Bronchial epithelial cell (primary cell): ENCODE results near the gene ST6GALNAC6. TPM values are rescaled to one million over a fixed set of nuclear protein-coding genes. Genes with fewer than 3 reads are reported as not detected.
"Not testable (repeated sequence)": the region's sequence is repeated elsewhere in the genome, so short reads cannot be mapped to it uniquely, and the experiment has no call there.

Source experiments
- DNase-seq: peaks from one replicate; pipeline ENCODE4 v3.0.0-alpha.2; 2010; ENCODE audit warnings: low read depth
- FAIRE-seq: peaks from 2 replicates; lab custom pipeline; 2011; peaks lifted over from hg19 to GRCh38; lab: Jason Lieb, UNC
- H3K27me3 ChIP-seq: 2 replicates; pipeline ENCODE4 v1.5.1; 2011; ENCODE audit warnings: low read length; ENCODE audit not compliant: control insufficient read depth, insufficient read depth
- H3K36me3 ChIP-seq: 2 replicates; pipeline ENCODE4 v1.5.1; 2011; ENCODE audit warnings: low read length; ENCODE audit not compliant: control insufficient read depth, insufficient read depth
- H3K4me3 ChIP-seq: 2 replicates; pipeline ENCODE4 v1.5.1; 2011; ENCODE audit warnings: mild to moderate bottlenecking, low read depth, low read length, control low read depth
- CTCF ChIP-seq: IDR thresholded peaks from 2 replicates; pipeline ENCODE4 v1.5.1; 2011; ENCODE audit warnings: mild to moderate bottlenecking, moderate library complexity, low read length, control low read depth, inconsistent platforms; ENCODE audit not compliant: insufficient read depth, severe bottlenecking
- total RNA-seq: library from RNA; depleted of rRNA; stranded (reverse); fragments of >200 nt; gene quantifications from 2 replicates; pipeline ENCODE4 v1.2.1, GENCODE V29; 2014

Gene ST6GALNAC6
- total RNA-seq, 1 donor from 2014 or later: 18.4 TPM

DNA sequence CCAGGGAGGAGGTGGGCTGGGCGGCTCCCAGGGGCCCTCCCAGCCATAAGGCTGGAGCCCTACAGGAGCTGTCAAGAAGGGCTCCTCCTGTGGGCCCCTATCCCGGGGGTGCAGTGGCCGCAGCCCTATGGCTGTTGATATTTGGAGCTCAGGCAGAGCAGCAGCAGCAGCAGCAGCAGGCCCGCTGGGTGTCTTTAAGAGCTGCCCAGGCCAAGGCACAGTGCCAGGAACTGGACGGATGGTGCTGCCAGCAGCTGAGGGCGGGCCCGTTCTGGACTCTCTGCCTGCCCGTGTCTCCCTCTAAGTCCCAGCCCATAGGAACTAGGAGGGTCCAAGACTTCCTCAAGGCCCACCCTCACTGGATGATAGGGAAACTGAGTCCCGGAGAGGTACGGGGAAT lies 25.5 kb downstream of the ST6GALNAC6 start:
- no peak for DNase-seq
- no peaks in the 10 kb centered on the region for H3K27me3 ChIP-seq
- TF ChIP-seq CTCF: no peak
- H3K36me3 ChIP-seq: peaks cover 5% of the 10 kb centered on the region
- no peak overlapping the region for H3K4me3 ChIP-seq
- FAIRE-seq: no peak

DNA sequence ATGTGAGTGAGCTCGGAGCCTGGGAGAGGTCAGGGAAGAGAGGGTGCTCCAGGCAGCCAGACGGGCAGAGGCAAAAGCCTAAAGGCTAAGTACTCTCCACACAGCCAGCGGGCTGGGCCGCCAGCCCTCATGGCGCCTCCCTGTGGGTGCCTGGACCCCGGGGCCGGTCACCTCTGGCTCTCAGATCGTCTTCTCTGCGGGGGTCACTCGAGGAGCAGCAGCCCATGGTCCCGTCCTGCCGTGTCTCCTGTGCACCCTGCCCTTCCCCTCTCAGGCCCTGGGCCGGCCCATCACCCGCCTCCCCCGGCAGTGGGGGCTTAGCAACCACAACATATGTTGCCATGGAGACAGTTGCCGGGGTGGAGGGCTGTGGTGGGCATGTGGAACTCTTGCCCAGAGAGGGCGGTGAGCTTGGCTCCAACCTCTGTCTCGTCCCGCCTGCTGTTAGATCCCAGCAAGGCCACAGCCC lies 26.1 kb downstream of the ST6GALNAC6 start:
- peaks cover 5% of the 10 kb centered on the region for H3K36me3 ChIP-seq
- no peak overlapping the region for H3K4me3 ChIP-seq
- DNase-seq (no peak), FAIRE-seq (no peak)
- TF ChIP-seq CTCF: no peak
- no peaks in the 10 kb centered on the region for H3K27me3 ChIP-seq

- FAIRE-seq: no peak
- no peak for TF ChIP-seq CTCF
- Histone ChIP-seq H3K36me3 (peaks cover 7% of the 10 kb centered on the region), H3K4me3 (no peak overlapping the region), H3K27me3 (no peaks in the 10 kb centered on the region)
- DNase-seq: no peak
These were observed 26.8 kb downstream of the ST6GALNAC6 start for GRCh38 chr9:127872369-127873222.

DNA sequence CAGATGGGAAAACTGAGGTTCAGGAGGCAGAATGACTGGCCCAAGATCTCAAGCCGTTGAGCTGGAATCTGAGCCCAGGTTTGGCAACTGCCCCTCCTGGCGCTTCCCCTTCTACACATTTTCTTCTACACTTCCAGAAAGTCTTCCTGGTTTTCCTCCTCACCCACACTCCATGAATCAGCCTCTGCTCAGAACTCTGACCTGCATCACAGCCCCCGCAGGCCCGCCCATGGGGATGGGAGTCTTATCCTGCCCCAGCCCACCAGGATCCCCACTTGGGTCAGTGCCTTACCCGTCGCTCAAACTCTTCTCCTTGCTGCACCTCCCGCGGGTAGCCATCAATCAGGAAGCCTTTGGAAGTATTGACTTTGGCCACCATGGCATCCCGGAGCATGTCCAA lies 27.9 kb downstream of the ST6GALNAC6 start:
- FAIRE-seq (no peak), DNase-seq (no peak)
- TF ChIP-seq CTCF: no peak
- Histone ChIP-seq H3K27me3 (no peaks in the 10 kb centered on the region), H3K4me3 (no peak overlapping the region), H3K36me3 (peaks cover 8% of the 10 kb centered on the region)

DNA sequence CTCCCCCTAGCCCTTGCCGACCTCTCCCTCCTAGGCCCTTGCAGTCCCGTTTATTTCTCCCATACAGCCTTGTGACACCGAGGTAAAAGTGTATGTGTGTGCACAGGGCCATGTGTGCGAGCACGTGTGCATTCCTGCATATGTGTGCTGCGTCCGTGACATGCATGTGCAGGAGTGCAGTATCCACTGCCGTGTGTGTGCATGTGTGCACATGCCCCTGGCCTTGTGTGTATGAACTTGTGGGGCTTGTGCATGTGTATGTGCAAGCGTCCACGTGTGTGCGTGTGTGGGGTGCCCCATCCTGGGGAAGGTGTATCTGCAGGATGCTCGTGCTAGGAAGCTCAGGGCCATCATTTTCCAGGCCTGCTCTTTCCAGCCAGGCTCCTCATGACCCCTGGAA lies 28.5 kb downstream of the ST6GALNAC6 start:
- Histone ChIP-seq H3K27me3 (no peaks in the 10 kb centered on the region), H3K4me3 (no peak overlapping the region), H3K36me3 (peaks cover 8% of the 10 kb centered on the region)
- no peak for TF ChIP-seq CTCF
- DNase-seq: no peak
- no peak for FAIRE-seq

GRCh38 chr9:127870153-127870491 lies 29.3 kb downstream of the ST6GALNAC6 start:
- not testable (repeated sequence) for FAIRE-seq, DNase-seq, H3K36me3 ChIP-seq, H3K4me3 ChIP-seq, H3K27me3 ChIP-seq
